ENCODE measurements around the gene OLR1. TPM values are rescaled to one million over a fixed set of nuclear protein-coding genes. Genes with fewer than 3 reads are reported as not detected.

The OLR1 gene
- total RNA-seq, 1 donor: 73.0 TPM

- TF ChIP-seq CTCF (IDR thresholded peaks at IDR 0.05; ENCODE audit: insufficient read depth, low read depth, low read length): no peak
- no peak overlapping the region for H3K4me3 ChIP-seq (ENCODE audit: low read depth, low read length)
- DNase-seq (ENCODE audit: low read depth): no peak
Measured at GRCh38 chr12:10110256-10110844, 61.6 kb downstream of the OLR1 start.

Other genes starting within 250 kb of the OLR1 start
- gene CLEC2A, start 239.8 kb downstream of the OLR1 start, total RNA-seq: not detected in 2 replicates
- not detected in 2 replicates for gene CLEC12A, start 200.7 kb downstream of the OLR1 start, total RNA-seq
- under 0.01 TPM in 1 of 2 replicates, not detected in the other for gene CLEC1B, start 173.0 kb downstream of the OLR1 start, total RNA-seq
- gene CLEC12B, start 161.5 kb downstream of the OLR1 start, total RNA-seq: not detected in 2 replicates
- not detected in 2 replicates for gene CLEC9A, start 141.4 kb downstream of the OLR1 start, total RNA-seq
- gene CLEC1A, start 73.1 kb downstream of the OLR1 start, total RNA-seq: not detected in 2 replicates
- under 0.01 TPM in 1 of 2 replicates, not detected in the other for gene CLEC7A, start 41.9 kb downstream of the OLR1 start, total RNA-seq
- gene TMEM52B, start 6.9 kb upstream of the OLR1 start, total RNA-seq: 3.5 and 17.7 TPM in 2 replicates
- 61.2 and 131 TPM in 2 replicates for gene GABARAPL1, start 40.7 kb upstream of the OLR1 start, total RNA-seq
- under 0.01 and 0.86 TPM in 2 replicates for gene KLRD1, start 135.7 kb upstream of the OLR1 start, total RNA-seq
- not detected in 2 replicates for gene KLRK1, start 217.9 kb upstream of the OLR1 start, total RNA-seq
- gene KLRC4, start 237.6 kb upstream of the OLR1 start, total RNA-seq: not detected in 2 replicates
- not detected in 2 replicates for gene KLRC3, start 248.5 kb upstream of the OLR1 start, total RNA-seq